ENCODE data around the gene MAFB.
"Not testable (repeated sequence)": the region's sequence is repeated elsewhere in the genome, so short reads cannot be mapped to it uniquely, and the experiment has no call there.

The MAFB gene

DNA sequence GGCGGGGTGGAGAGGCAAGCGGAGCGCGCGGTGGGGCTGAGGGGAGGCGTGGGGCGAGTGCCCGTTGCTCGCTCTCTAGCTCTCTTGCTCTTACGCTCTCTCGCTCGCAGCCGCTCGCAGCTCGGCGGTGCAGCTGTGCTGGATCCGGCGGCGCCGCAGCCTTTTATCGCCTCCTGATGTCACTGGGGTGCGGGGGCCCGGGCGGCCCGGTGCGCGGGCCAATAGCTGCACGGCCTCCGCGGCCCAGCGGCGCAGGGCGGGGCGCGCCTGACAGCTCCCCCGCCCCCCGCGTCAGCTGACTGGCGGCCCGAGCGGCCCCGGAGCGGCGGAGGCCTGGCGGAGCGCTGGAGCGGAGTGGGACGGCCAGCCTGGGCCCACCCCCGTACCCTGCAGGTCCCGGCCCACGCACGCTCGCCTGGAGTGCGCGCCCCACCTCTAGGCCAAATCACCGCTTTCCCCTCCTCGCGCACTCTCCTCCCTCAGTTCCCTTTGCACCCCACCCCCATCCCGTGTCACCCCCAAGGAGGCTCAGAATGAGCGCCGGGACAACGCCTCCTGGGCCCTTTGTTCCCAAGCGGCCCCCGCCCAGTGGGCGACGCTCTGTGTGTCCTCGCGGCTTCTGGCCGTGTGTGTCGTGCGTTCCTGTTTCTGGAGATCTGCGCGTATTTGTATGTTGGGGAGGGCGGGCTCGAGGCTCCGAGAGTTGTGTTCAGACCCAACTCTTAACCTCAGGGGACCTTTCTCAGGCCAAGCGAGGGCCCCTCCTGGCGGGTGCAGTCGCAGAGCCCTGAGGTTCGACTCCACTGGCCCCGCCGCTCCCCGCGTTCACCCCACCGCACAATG, at the start of gene MAFB:
Gene MAFB, minus strand, starts transcription at position 137 of the 843 bp plus-strand sequence. CDS start 386 bp downstream, outside the sequence.
- no peak for DNase-seq (ENCODE audit: low read depth)

GRCh38 chr20:40736468-40736867, 47.4 kb upstream of the MAFB start:
- not testable (repeated sequence) for DNase-seq (ENCODE audit: low read depth)

DNA sequence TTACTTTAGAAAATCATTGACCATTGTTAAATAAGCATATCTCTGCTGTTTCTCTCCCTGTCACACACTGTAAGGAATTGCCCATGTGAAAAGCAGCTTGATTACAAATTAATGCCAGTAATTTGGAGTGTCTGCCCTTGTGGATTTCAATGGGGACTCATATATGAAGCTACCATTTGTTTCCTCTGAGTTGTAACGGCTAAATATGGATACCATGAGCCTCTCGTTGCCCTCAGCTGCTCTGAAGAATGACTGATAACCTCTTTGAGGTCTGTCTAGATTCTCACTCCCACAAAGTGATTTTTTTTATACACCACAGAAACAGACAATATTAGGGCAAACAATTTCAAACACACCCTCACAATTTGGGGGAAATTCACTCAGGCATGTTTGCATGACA, 40.0 kb upstream of the MAFB start:
- no peak for DNase-seq (ENCODE audit: low read depth)

- no peak for DNase-seq (ENCODE audit: low read depth)
Measured at GRCh38 chr20:40728470-40728869, 39.4 kb upstream of the MAFB start.

DNA sequence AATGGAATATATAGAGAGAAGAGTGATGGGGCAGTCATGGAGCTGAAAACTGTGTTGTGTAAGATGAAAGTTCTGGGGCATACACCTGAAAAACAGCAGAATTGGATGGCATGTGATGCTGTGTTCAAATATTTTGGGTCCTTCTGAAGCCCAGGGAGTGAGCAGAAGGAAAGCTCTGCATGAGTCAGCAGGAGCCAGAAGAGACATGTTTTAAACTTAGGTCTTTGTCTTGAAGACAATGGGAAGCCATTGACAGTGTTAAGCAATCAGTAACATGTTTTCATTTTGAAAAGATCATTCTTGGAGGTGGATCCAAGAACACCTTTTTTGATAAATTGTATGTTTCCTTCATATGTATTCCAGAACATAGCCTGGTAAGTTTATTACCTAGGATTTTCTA, 38.9 kb upstream of the MAFB start:
- DNase-seq (ENCODE audit: low read depth) = no peak

- DNase-seq (ENCODE audit: low read depth) = no peak
Measured at GRCh38 chr20:40726776-40727175, 37.7 kb upstream of the MAFB start.

DNA sequence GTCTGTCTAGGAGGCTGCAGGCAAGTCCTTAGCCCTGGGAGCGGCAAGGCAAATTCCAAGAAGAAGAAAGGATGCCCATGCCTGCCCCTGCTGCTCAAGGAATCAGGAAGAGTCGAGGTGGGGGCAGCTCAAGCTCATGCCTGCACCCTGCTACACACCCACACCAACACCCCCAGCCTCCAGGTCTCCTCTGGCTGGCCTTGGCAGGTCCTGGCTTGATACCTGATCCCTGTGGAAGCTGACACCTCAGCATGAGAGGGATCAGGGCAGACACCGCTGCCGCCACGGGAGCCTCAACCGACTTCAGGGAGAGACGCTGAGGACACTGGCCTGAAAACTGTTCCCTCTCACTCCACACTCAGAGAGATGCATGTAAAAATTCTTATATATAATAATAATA, 35.5 kb upstream of the MAFB start:
- DNase-seq (ENCODE audit: low read depth) = no peak

- no peak for DNase-seq (ENCODE audit: low read depth)
Measured at GRCh38 chr20:40720826-40721225, 31.8 kb upstream of the MAFB start.

GRCh38 chr20:40720099-40720498, 31.1 kb upstream of the MAFB start:
- no peak for DNase-seq (ENCODE audit: low read depth)

GRCh38 chr20:40718982-40719729, 30.1 kb upstream of the MAFB start:
- no peak for DNase-seq (ENCODE audit: low read depth)

- DNase-seq (ENCODE audit: low read depth) = no peak
Measured at GRCh38 chr20:40718214-40718977, 29.4 kb upstream of the MAFB start.

- no peak for DNase-seq (ENCODE audit: low read depth)
Measured at GRCh38 chr20:40717343-40717865, 28.4 kb upstream of the MAFB start.

DNA sequence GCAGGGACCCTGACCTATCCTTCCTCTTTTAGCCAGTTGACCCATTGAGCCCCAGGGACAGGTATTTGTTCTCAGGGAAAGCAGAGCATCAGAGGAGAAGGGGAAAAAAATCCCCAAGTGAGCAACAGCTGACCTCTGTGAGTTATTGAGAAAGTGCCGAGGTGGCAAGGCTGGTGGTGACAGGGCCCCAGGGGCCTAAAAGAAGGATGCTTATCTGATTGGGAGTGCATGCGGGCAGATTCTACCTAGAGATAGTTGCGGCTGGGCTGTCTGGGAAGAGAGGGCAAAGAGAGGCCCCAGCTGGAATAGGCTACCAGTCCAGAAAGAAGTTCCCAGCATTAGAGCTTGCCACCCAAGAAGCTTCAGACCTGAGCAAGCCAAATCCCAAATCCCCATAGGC, 26.5 kb upstream of the MAFB start:
- DNase-seq (ENCODE audit: low read depth) = no peak

DNA sequence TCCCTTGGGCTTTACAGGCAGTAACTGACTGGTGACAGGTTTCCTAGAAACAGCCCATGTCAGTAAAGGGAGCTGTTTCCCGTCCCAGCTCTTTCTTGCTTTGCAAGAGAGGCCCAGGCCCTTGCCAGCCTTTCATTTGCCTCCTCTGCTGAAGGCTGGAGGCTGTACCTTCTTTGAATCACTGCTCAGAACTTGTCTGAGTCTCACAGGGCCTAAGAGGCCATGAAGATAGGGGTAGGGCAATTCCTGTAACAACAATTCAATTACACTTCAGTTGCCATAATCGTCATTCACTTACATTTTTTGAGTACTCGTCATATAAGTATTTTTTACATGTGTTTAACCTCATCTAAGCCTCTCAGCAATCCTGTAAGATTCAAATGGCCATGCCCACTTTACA, 25.9 kb upstream of the MAFB start:
- no peak for DNase-seq (ENCODE audit: low read depth)

DNA sequence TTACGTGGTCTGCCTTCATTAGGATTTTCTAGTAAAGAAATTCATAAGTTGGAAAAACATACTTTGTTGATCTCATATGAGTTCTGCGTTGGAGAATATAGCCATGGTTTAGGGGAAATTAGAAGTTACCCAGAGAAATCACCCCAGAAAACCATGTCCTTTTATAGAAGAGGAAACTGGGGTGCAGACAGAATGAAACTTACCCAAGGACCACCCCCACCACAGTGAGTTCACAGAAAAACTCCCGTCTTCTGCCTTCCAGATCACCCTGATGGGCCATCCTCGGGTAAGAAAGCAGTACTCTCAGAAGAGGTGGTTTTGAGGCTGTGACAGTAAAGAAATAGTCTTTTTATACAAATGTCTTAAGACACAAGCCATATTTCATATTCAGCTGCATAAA, 25.1 kb upstream of the MAFB start:
- no peak for DNase-seq (ENCODE audit: low read depth)

- DNase-seq (ENCODE audit: low read depth) = no peak
Measured at GRCh38 chr20:40713508-40713907, 24.5 kb upstream of the MAFB start.

- no peak for DNase-seq (ENCODE audit: low read depth)
Measured at GRCh38 chr20:40711079-40711478, 22.0 kb upstream of the MAFB start.

GRCh38 chr20:40710603-40711002, 21.6 kb upstream of the MAFB start:
- no peak for DNase-seq (ENCODE audit: low read depth)

GRCh38 chr20:40706977-40707582, 18.0 kb upstream of the MAFB start:
- DNase-seq (ENCODE audit: low read depth) = no peak

DNA sequence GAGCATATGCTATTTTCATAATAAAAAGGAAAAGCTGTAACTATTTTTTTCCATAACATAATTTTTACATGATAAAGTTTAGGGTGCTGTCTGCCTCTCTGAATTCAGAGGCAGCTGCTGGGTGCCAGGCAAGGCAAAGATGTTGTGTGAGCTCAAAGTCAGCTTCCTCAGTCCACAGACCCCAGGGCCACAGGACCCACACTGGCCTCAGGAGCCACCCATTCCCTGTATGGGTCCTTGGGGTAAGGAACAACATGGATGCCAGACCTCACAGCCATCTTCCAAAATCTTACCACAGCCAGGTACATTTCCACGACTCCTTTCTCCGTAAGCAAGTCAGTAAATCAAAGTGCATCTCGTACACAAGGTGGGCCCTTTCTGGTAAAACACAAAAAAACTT, 16.4 kb upstream of the MAFB start:
- no peak for DNase-seq (ENCODE audit: low read depth)

DNA sequence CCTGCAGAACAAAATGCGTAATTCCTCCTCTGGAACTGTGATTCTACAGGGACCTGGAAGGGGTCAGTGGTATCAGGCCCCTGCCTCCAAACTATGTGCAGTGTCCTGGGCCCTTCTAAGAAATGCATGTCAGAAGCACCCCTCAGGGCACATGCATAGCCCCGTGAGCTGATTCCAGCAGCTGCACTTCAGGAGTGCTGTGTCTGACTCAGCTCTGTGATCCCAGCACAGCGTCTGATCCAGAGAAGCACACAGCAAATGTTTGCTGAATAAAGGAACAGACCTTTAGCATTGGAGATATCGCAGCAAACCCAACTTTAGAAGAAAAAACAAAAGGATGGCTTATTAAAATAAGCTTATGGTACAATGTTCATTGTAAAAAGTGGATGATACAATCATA, 15.8 kb upstream of the MAFB start:
- no peak for DNase-seq (ENCODE audit: low read depth)

DNA sequence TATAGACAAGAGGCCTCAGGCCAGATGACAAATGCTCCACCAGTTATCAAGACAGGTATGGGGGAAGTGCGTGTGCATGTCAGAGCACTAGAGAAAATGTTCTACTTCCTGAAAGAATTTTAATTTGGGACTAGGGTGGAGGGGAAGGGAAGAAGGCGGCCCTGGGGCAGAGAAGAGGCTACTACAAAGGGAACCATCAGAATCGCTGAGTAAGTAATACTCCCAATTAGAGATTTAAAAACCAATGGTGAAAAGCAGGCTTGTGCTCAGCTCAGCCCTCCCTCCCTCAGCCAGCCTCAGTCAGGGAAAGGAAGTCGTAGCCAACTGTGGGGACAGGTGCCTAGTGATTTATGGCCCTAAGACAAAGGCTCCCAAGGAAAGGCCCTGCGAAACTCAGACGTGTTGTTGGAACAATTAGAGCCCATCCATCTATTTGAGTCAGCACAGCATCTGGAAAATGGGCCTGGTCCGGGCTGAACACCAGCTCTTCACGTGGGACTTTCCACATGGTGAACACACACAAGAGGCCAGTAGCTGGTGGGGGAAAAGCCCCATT, 15.0 kb upstream of the MAFB start:
- DNase-seq (ENCODE audit: low read depth) = no peak
